Neural progenitor cell (in vitro differentiated cells): Measurements from ENCODE around the gene CHI3L1. TPM values are rescaled to one million over a fixed set of nuclear protein-coding genes. Genes with fewer than 3 reads are reported as not detected.

ENCODE experiments used
- DNase-seq: peaks from one replicate; pipeline ENCODE4 v3.0.0-alpha.2; 2016; ENCODE audit warnings: low spot score
- H2AFZ ChIP-seq: fragments of 200-600 bp; sonication (generic); replicated peaks from 2 replicates; pipeline ENCODE4 v1.6.1; 2016; ENCODE audit warnings: antibody characterized with exemption
- H3F3A ChIP-seq: fragments of 200-600 bp; sonication (generic); 2 replicates; pipeline ENCODE4 v1.6.1; 2016; ENCODE audit warnings: antibody characterized with exemption, low read depth
- H3K27ac ChIP-seq: fragments of 200-600 bp; sonication (generic); 2 replicates; pipeline ENCODE4 v1.5.1; 2016; ENCODE audit warnings: mild to moderate bottlenecking
- H3K27me3 ChIP-seq: fragments of 200-600 bp; sonication (generic); 2 replicates; pipeline ENCODE4 v1.6.1; 2016; ENCODE audit warnings: mild to moderate bottlenecking, moderate library complexity
- H3K36me3 ChIP-seq: fragments of 200-600 bp; sonication (generic); 2 replicates; pipeline ENCODE4 v1.5.1; 2016
- H3K4me1 ChIP-seq: fragments of 200-600 bp; sonication (generic); 2 replicates; pipeline ENCODE4 v1.6.1; 2016; ENCODE audit warnings: mixed run types
- H3K4me2 ChIP-seq: fragments of 200-600 bp; sonication (generic); 2 replicates; pipeline ENCODE4 v1.6.1; 2016
- H3K4me3 ChIP-seq: fragments of 200-600 bp; sonication (generic); 2 replicates; pipeline ENCODE4 v1.5.1; 2016
- H3K79me2 ChIP-seq: fragments of 200-600 bp; sonication (generic); 2 replicates; pipeline ENCODE4 v1.6.1; 2016; ENCODE audit warnings: low read depth
- H3K9ac ChIP-seq: fragments of 200-600 bp; sonication (generic); 2 replicates; pipeline ENCODE4 v1.6.1; 2016
- H3K9me3 ChIP-seq: fragments of 200-600 bp; sonication (generic); 2 replicates; pipeline ENCODE4 v1.5.1; 2016; ENCODE audit warnings: low read depth
- H4K20me1 ChIP-seq: fragments of 200-600 bp; sonication (generic); 2 replicates; pipeline ENCODE4 v1.6.1; 2016; ENCODE audit warnings: low read depth
- H3K27ac Mint-ChIP-seq: 3 replicates; pipeline ENCODE4 v1.8.0; 2021; ENCODE audit warnings: mixed read lengths
- H3K27me3 Mint-ChIP-seq: 2 replicates; pipeline ENCODE4 v1.8.0; 2022; ENCODE audit warnings: low read depth, mild to moderate bottlenecking, inconsistent platforms, moderate library complexity, mixed read lengths; ENCODE audit not compliant: insufficient read depth
- H3K36me3 Mint-ChIP-seq: 3 replicates; pipeline ENCODE4 v1.8.0; 2021; ENCODE audit warnings: mixed read lengths
- H3K4me1 Mint-ChIP-seq: 3 replicates; pipeline ENCODE4 v1.8.0; 2021; ENCODE audit warnings: mixed read lengths
- H3K4me3 Mint-ChIP-seq: 3 replicates; pipeline ENCODE4 v1.8.0; 2021; ENCODE audit warnings: mild to moderate bottlenecking, moderate library complexity, mixed read lengths
- H3K9me3 Mint-ChIP-seq: 3 replicates; pipeline ENCODE4 v1.8.0; 2020; ENCODE audit warnings: mixed read lengths
- EZH2 ChIP-seq: fragments of 200-600 bp; sonication (generic); IDR thresholded peaks from 2 replicates; pipeline ENCODE4 v1.6.1; 2017; ENCODE audit warnings: antibody characterized with exemption, mild to moderate bottlenecking, moderate library complexity
- EZH2phosphoT487 ChIP-seq: fragments of 200-600 bp; sonication (generic); IDR thresholded peaks from 2 replicates; pipeline ENCODE4 v1.6.1; 2017; ENCODE audit warnings: antibody characterized with exemption
- total RNA-seq: library from RNA; depleted of rRNA; stranded (reverse); fragments of >200 nt; gene quantifications from 2 replicates; pipeline ENCODE4 v1.2.3, GENCODE V29; 2015; ENCODE audit warnings: low replicate concordance
- TF ChIP-seq, protein P1 (sequence below): fragments of 200-600 bp; sonication (generic); IDR thresholded peaks from 2 replicates; pipeline ENCODE4 v1.5.1; 2017; ENCODE audit warnings: antibody characterized with exemption, mild to moderate bottlenecking

The CHI3L1 gene
- total RNA-seq, 1 donor from 2014 or later: 0.95 TPM

GRCh38 chr1:203136409-203137042, 50.0 kb downstream of the CHI3L1 start:
- H3K4me2 ChIP-seq: no peak overlapping the region
- no peaks in the 10 kb centered on the region for H3K9me3 ChIP-seq
- no peak overlapping the region for H3K27ac Mint-ChIP-seq
- H4K20me1 ChIP-seq: no peaks in the 10 kb centered on the region
- H3K27me3 ChIP-seq: no peaks in the 10 kb centered on the region
- no peaks in the 10 kb centered on the region for H3K36me3 Mint-ChIP-seq
- H3K79me2 ChIP-seq: no peaks in the 10 kb centered on the region
- no peak overlapping the region for H3K9ac ChIP-seq
- H3K4me1 ChIP-seq: peaks cover 16% of the 10 kb centered on the region
- no peak overlapping the region for H3K27ac ChIP-seq
- H2AFZ ChIP-seq: no peak overlapping the region
- H3K4me3 ChIP-seq: no peak overlapping the region
- H3K9me3 Mint-ChIP-seq: no peaks in the 10 kb centered on the region
- H3K4me3 Mint-ChIP-seq: no peak overlapping the region
- H3K36me3 ChIP-seq: no peaks in the 10 kb centered on the region
- H3K27me3 Mint-ChIP-seq: peaks cover 5% of the 10 kb centered on the region
- peaks cover 9% of the 10 kb centered on the region for H3K4me1 Mint-ChIP-seq
- no peak for DNase-seq
- H3F3A ChIP-seq: peaks cover 7% of the 10 kb centered on the region
- TF ChIP-seq, protein P1, sequence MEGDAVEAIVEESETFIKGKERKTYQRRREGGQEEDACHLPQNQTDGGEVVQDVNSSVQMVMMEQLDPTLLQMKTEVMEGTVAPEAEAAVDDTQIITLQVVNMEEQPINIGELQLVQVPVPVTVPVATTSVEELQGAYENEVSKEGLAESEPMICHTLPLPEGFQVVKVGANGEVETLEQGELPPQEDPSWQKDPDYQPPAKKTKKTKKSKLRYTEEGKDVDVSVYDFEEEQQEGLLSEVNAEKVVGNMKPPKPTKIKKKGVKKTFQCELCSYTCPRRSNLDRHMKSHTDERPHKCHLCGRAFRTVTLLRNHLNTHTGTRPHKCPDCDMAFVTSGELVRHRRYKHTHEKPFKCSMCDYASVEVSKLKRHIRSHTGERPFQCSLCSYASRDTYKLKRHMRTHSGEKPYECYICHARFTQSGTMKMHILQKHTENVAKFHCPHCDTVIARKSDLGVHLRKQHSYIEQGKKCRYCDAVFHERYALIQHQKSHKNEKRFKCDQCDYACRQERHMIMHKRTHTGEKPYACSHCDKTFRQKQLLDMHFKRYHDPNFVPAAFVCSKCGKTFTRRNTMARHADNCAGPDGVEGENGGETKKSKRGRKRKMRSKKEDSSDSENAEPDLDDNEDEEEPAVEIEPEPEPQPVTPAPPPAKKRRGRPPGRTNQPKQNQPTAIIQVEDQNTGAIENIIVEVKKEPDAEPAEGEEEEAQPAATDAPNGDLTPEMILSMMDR: peak; percentile 17
- no peak for TF ChIP-seq EZH2

GRCh38 chr1:203135636-203136305, 50.7 kb downstream of the CHI3L1 start:
- no peak for DNase-seq
- no peaks in the 10 kb centered on the region for H3K36me3 ChIP-seq
- H3F3A ChIP-seq: peaks cover 7% of the 10 kb centered on the region
- peaks cover 15% of the 10 kb centered on the region for H3K4me1 ChIP-seq
- H3K79me2 ChIP-seq: no peaks in the 10 kb centered on the region
- H3K4me1 Mint-ChIP-seq: peaks cover 8% of the 10 kb centered on the region
- H3K4me2 ChIP-seq: no peak overlapping the region
- no peaks in the 10 kb centered on the region for H3K27me3 ChIP-seq
- H3K4me3 Mint-ChIP-seq: no peak overlapping the region
- no peaks in the 10 kb centered on the region for H3K36me3 Mint-ChIP-seq
- no peak overlapping the region for H3K27ac Mint-ChIP-seq
- H3K27me3 Mint-ChIP-seq: peaks cover 4% of the 10 kb centered on the region
- H2AFZ ChIP-seq: no peak overlapping the region
- no peaks in the 10 kb centered on the region for H3K9me3 Mint-ChIP-seq
- no peaks in the 10 kb centered on the region for H4K20me1 ChIP-seq
- no peak overlapping the region for H3K9ac ChIP-seq
- no peak overlapping the region for H3K4me3 ChIP-seq
- TF ChIP-seq EZH2phosphoT487: no peak
- TF ChIP-seq, protein P1: no peak
- no peak for TF ChIP-seq EZH2
- no peaks in the 10 kb centered on the region for H3K9me3 ChIP-seq
- no peak overlapping the region for H3K27ac ChIP-seq

DNA sequence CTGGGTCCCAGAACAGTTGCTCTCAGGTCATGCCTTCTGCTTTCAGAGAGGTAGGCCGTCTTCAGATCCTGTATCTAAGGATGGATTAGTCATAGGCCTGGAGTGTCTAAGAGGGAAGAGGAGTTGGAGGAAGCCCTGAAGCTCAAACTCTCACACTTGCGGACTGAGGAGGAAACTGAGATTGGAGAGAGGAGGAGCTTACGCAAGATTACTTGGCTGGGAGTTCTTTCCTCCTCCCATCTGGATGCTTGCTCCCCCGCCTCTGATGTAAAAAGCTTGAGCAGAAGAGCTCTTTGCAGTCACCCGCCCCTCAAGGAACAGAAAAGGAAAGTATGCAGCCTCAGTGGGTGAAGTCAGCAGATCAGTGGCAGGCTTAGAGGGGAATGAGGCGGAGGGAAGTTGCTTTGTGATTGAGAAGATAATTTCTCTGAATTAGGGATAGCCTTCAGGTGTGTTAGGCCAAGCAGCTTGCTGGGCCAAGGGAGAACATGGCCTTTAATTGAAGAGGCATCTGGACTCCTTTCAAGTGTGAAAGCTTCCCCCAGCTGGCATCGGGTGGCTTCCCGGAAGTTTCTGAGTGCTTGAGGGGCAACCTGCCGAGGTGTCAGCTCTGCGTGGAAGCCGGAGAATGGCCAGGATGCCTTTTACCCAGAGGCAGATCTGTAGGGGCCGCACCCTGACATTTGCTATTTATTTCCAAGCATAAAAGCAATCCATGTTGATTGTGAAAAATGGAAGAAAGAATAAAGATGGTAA, 52.4 kb downstream of the CHI3L1 start:
- TF ChIP-seq EZH2 (no peak), EZH2phosphoT487 (no peak)
- TF ChIP-seq, protein P1: no peak
- no peaks in the 10 kb centered on the region for H3K36me3 ChIP-seq
- Mint-ChIP-seq H3K27me3 (peaks cover 2% of the 10 kb centered on the region), H3K36me3 (no peaks in the 10 kb centered on the region), H3K27ac (no peak overlapping the region), H3K4me1 (peaks cover 17% of the 10 kb centered on the region), H3K9me3 (no peaks in the 10 kb centered on the region), H3K4me3 (no peak overlapping the region)
- no peak overlapping the region for H3K27ac ChIP-seq
- H3K79me2 ChIP-seq: no peaks in the 10 kb centered on the region
- H4K20me1 ChIP-seq: no peaks in the 10 kb centered on the region
- H2AFZ ChIP-seq: peak overlapping the region; percentile 44
- no peak overlapping the region for H3K4me3 ChIP-seq
- no peak overlapping the region for H3K9ac ChIP-seq
- H3K9me3 ChIP-seq: no peaks in the 10 kb centered on the region
- DNase-seq: peak; percentile 43
- H3K27me3 ChIP-seq: peaks cover 8% of the 10 kb centered on the region
- peaks cover 11% of the 10 kb centered on the region for H3K4me1 ChIP-seq
- H3K4me2 ChIP-seq: peak overlapping the region; percentile 52
- peaks cover 7% of the 10 kb centered on the region for H3F3A ChIP-seq
